Epithelial cell of proximal tubule (primary cell): ENCODE results near the gene DGUOK. TPM values are rescaled to one million over a fixed set of nuclear protein-coding genes. Genes with fewer than 3 reads are reported as not detected.

Source experiments
- DNase-seq: peaks from one replicate; pipeline ENCODE4 v3.0.0-alpha.2; 2011; ENCODE audit warnings: low read depth
- H3K4me3 ChIP-seq: 2 replicates; pipeline ENCODE4 v1.5.1; 2011; ENCODE audit warnings: low read depth, mild to moderate bottlenecking, low read length
- CTCF ChIP-seq: conservative IDR thresholded peaks from 2 replicates; pipeline ENCODE4 v1.5.1; 2012; ENCODE audit warnings: low read depth, mild to moderate bottlenecking, low read length
- total RNA-seq: library from RNA; depleted of rRNA; stranded (reverse); fragments of >200 nt; gene quantifications from 2 replicates; pipeline ENCODE4 v1.2.3, GENCODE V29; 2015

The DGUOK gene
- total RNA-seq, 1 donor from 2014 or later = 65.6 TPM

- H3K4me3 ChIP-seq = no peak overlapping the region
- no peak for TF ChIP-seq CTCF
- no peak for DNase-seq
Measured at GRCh38 chr2:73922681-73923080, 4.0 kb upstream of the DGUOK start.

- no peak overlapping the region for H3K4me3 ChIP-seq
- DNase-seq = no peak
- TF ChIP-seq CTCF = no peak
Measured at GRCh38 chr2:73925033-73925704, 1.5 kb upstream of the DGUOK start.

GRCh38 chr2:73925853-73926492 lies 707 bp upstream of the DGUOK start:
- H3K4me3 ChIP-seq = peak overlapping the region; percentile 86
- TF ChIP-seq CTCF = no peak
- DNase-seq = no peak

GRCh38 chr2:73927344-73927743 lies 664 bp downstream of the DGUOK start:
- no peak for DNase-seq
- no peak for TF ChIP-seq CTCF
- H3K4me3 ChIP-seq = peak overlapping the region; percentile 86

- no peak for TF ChIP-seq CTCF
- DNase-seq = no peak
- no peak overlapping the region for H3K4me3 ChIP-seq
Measured at GRCh38 chr2:73928963-73929347, 2.3 kb downstream of the DGUOK start.

- no peak for TF ChIP-seq CTCF
- H3K4me3 ChIP-seq = no peak overlapping the region
Measured at GRCh38 chr2:73930386-73930785, 3.7 kb downstream of the DGUOK start.

More at GRCh38 chr2:73930386-73930785, 3.7 kb downstream of the DGUOK start:
- DNase-seq = no peak
